IMR-90 (cell line): ENCODE data around the gene AUNIP.

Experiments used
- CHD1 ChIP-seq: IDR thresholded peaks from 2 replicates; pipeline ENCODE4 v1.6.1; 2012; ENCODE audit warnings: low read depth, low read length, improper control_type of control experiment
- CTCF ChIP-seq: conservative IDR thresholded peaks from 2 replicates; pipeline ENCODE4 v1.5.1; 2012; ENCODE audit warnings: mild to moderate bottlenecking, low read depth, low read length, improper control_type of control experiment
- MAZ ChIP-seq: IDR thresholded peaks from 2 replicates; pipeline ENCODE4 v1.6.1; 2012; ENCODE audit warnings: low read depth, mild to moderate bottlenecking, low read length, improper control_type of control experiment, moderate library complexity, borderline replicate concordance
- POLR2A ChIP-seq: IDR thresholded peaks from 2 replicates; pipeline ENCODE4 v1.6.1; 2012; ENCODE audit warnings: mild to moderate bottlenecking, low read depth, low read length

GRCh38 chr1:25869909-25870606, 10.8 kb upstream of the AUNIP start:
- TF ChIP-seq CTCF (no peak), POLR2A (no peak), CHD1 (no peak), MAZ (no peak)
